Activated CD8-positive, alpha-beta memory T cell treated with anti-CD3 and anti-CD28 coated beads, Interleukin-2, amount 50 U/mL, for 24 hours (primary cell): ENCODE measurements around the gene TTYH3.
"Not testable (repeated sequence)": the region's sequence is repeated elsewhere in the genome, so short reads cannot be mapped to it uniquely, and the experiment has no call there.

Experiments
- DNase-seq: peaks from one replicate; pipeline ENCODE4 v3.0.0-alpha.2; 2020; ENCODE audit errors: extremely low read depth

TTYH3 gene

GRCh38 chr7:2631946-2632732 lies at the start of gene TTYH3:
Gene TTYH3 (plus strand): TSS chr7:2631986. CDS start chr7:2632156, 170 bp downstream.
- DNase-seq: no peak

DNA sequence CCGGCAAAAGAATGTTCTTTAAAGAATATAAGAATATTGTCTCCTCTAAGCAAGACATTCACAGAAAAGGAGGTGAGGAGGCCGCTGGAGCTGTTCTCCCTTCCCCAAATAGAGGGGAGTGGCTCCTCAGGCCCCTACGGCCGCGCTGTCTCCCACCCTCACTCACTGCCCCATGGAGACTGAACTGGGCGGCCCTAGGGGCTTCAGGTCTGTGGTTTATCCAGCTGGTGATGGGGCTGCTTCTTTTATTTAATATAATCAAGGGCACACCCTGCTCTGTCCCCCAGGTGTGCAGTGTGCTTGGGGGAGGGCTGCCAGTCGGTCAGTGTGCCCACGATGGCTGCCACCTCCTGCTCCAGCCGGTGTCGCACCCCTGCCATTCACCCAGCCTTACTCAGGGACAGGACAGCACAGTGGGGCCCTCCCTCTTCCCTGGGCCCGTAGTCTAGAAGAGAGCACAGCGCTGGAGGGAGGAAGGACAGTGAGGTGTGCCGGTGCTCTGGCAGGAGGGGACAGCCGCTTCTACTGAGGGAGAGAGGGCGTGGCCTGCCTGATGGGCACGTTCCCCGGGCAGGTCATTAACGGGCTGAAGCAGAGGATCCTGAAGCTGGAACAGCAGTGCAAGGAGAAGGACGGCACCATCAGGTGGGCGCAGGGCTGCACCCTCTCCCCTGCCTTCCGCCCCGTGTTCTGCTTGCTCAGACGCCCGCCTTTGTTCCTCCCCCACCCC lies 49.6 kb upstream of the TTYH3 start:
- no peak for DNase-seq

- DNase-seq: no peak
These were observed 47.8 kb upstream of the TTYH3 start for GRCh38 chr7:2583798-2584580.

DNA sequence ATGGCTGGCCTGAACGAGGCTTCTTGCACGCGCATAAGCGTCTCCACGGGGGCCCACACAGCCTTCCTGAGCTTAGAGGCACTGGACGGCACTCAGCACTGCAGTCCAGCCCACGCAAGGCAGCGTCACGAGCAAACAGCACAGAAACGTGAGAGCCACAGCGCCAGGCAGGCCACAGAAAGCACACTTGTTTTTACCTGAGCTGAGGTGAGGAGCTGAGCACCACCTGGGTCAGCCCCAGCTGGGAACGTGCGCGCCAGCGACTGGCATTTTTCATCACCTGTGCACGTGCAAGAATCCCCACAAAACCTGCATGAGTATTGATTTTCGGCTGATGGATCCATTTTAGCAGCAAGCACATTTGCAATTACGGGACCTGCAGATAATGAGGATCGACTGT lies 46.3 kb upstream of the TTYH3 start:
- no peak for DNase-seq

DNA sequence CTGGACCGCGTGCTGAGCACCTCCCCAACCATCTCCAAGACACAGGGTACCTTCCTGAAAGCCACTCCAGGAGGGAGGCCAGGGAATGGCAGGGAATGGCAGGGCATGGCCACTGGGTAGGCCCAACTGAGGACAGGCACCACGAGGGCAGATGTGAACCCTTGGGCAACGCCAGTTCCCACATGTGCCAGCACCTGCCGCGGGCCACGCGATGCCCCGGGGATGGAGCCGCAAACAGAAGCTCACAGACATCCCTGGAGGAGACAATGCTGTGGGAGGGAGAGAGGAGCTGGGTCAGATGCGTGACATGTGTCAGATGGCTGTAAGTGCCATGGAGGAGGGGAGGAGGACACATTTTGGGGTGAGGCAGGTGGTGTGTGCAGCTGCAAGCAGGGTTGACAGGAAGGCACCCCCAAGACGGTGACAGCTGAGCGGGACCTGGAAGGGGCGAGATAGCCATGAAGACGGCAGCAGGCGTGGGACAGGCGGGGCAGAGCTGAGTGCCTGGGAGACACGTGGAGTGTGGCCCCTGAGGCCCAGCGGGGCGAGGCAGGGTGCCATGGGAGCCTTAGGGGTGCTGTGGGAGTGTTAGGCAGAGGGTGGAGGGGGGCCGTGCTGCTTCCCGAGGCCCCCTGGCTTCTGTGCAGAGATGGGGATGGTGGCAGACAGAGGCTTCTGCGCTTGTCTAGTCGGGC lies 45.3 kb upstream of the TTYH3 start:
- no peak for DNase-seq

DNA sequence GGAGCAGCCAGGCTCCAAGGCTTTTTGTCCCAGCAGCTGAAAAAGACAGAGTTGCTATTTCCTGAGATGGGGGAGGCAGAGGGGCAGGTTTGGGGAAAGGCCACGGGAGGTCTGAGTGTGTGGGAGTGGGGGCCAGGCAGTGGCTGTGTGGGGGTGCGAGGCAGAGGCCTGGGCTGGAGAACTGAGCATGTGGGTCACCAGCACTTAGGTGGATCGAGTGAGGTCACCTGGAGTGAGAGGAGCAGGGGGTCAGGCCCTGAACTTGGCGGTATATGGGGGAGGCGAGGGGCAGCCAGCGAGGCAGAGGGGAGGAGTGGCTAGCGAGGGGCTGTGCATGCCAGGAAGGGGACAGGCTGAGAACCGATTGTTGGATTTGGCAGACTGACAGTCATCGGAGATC lies 44.7 kb upstream of the TTYH3 start:
- DNase-seq: no peak

DNA sequence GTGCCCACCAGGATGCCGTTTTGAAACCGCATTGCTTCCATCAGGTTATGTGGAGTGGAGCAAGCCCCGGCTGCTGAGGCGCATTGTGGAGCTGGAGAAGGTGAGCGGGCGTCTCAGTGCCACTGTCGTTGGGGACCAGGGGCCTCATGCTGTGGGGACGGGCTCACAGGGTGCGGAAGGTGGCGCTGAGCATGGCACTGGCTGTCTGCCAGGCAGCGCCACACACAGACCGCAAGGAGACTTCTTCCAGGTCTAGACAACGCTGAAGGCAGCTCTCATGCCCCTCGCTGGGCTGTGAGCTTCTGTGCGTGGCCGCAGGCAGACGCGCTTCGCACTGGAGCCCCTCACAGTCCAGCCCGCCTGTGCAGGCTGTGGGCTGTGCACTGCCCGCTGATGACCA lies 44.0 kb upstream of the TTYH3 start:
- no peak for DNase-seq

GRCh38 chr7:2589341-2589740 lies 42.4 kb upstream of the TTYH3 start:
- no peak for DNase-seq

DNA sequence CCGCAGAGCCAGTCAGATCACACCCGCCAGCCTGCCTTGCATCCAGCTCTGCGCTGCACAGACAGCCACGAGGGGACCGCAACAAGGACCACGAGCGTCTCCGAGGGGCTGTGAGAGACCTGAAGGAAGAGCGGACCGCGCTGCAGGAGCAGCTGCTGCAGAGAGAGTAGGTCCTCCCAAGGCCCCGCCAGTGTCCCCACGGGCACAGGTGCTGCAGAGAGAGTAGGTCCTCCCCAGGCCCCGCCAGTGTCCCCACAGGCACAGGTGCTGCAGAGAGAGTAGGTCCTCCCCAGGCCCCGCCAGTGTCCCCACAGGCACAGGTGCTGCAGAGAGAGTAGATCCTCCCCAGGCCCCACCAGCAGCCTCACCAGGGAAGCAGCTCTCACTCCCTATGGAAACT lies 41.8 kb upstream of the TTYH3 start:
- not testable (repeated sequence) for DNase-seq

DNA sequence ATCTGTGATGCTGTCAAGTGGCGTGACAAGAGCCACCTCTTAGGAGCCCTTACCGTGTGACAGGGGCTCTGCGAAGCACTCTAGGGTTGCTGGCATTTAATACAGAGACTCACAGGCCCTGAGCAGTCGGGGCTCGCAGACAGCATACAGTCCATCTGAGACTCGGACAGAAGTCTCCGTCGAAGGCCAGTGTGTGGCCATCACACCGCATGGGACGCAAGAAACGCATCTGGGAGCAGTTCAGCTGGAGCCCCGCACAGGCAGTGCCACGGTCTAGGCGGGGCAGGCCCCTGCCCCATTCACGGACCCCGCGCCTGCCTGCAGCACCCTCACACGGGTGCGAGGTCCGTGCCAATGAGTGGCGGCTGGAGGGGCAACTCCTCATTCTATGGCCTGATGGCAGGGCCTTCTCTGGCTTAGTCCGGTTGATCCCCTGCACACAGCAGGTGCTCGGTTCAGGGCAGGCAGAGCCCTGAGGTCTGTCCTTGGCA lies 39.4 kb upstream of the TTYH3 start:
- DNase-seq: no peak

- DNase-seq: no peak
These were observed 38.6 kb upstream of the TTYH3 start for GRCh38 chr7:2593036-2593727.

GRCh38 chr7:2594599-2594998 lies 37.2 kb upstream of the TTYH3 start:
- no peak for DNase-seq

DNA sequence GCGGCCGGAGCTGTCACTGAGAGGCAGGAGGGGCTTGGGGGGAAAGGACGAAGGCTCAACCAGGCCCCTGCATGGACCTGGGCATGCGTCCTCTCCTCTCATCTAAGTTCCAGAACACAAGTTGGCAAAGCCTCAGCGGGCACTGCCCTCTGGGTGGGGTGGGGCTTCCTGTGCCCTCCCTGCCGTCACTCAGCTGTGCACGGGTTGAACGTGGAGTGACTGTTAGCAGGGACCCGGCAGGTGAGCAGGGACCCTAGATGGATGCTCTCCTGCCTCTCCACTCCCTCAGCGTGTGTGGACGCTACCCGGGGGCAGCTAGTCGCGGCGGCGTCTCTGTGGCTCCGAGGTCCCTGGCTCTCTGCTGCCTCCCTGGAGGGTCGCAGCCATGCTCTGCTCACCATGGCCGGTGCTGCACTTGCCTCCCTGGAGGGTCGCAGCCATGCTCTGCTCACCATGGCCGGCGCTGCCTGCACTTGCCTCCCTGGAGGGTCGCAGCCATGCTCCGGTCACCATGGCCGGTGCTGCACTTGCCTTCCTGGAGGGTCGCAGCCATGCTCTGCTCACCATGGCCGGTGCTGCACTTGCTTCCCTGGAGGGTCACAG lies 36.4 kb upstream of the TTYH3 start:
- no peak for DNase-seq

DNA sequence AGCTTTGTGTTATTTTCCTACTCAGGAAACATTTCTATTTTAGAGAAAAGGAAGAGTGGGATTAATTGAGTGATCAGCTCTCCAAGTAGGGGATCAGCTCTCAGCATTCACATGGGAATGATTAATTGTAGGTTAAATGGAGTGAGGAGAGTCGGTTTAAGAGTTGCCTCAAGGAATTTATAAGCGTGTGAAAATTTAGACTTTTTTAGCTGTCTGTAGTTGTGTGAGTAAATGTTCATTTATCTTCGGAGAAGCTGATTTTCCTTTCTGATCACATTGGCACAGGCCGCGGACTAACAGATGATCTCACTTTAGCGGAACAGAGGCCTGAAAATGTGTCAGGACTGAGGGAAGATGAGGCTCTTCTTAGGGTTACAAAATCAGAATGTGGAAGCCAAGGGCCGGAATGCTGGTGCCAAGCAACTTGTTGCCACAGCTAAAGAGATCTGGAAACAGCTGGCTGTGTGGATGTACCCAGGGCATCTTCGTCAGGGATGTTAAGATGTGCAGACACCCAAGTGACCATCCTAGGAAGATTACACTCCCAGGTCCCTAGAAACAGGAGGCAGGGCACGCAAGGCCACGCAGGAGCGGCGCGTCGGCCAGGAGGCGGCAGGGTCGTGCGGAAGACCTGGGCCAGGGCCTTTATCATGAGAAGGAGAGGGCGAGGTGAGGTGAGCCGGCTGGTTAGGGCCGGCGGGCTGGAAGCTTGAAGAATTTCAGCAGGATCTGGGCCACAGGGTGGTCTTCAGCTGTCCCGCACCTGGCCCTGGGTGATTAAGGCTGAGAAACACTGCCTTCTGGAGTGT lies 35.1 kb upstream of the TTYH3 start:
- no peak for DNase-seq

DNA sequence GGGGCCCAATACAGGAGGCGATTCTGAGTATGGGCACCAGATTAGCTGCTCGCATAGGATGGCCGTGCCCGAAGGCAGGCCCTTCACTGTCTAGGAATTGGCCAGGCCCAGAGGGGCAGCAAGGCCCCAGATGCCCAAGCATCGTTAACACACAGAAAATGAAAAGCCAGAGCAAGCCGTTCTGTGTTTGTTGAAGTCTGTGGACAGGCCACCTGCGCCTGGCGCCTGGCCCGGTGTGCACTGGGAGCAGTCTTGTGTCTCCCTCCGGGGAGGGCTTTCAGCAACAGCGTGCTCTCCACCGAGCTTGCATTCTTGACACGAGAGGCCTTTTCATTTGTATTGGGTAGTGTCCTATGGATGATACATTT lies 34.5 kb upstream of the TTYH3 start:
- DNase-seq: no peak

- no peak for DNase-seq
These were observed 33.5 kb upstream of the TTYH3 start for GRCh38 chr7:2598154-2598823.

DNA sequence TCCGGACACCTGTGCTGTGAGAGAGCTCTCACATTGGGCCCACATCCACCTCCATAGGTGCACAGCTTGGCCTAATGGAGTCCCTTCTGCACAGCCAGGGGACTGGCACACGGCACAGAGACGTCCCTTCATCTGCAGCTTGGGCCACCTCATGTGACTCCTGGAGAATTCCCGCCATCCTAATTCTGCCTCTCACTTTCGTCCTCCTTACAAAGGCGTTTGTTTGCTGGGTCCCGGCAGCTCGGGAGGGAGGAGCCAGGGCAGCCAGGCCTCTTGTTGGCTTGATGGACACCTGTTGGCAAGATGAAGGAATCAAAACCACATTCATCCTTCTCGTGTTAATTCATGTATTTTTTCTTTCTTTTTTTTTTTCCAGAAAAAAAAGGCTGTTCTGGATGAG lies 30.7 kb upstream of the TTYH3 start:
- no peak for DNase-seq

DNA sequence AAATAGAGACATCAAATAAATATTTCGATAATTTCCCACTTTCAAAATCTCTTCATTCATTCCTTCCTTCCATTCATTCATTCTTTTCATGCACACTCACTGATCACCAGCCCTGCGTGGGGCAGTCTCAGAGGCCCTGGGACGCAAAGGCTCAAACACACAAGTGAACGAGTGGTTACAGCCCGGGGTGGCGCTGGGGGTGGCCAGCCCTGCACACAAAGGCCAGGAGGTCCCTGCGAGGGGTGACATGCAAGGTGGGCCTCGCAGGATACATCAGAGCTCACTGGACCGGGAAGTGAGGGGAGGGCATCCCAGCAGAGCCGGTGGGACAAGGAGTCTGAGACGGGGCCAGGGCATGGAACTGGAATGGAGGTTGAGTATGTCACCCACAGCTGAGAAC lies 29.9 kb upstream of the TTYH3 start:
- DNase-seq: no peak

GRCh38 chr7:2602406-2603043 lies 29.3 kb upstream of the TTYH3 start:
- no peak for DNase-seq
